Keratinocyte (primary cell): ENCODE data around the gene GPC5. TPM values are rescaled to one million over a fixed set of nuclear protein-coding genes. Genes with fewer than 3 reads are reported as not detected.

Experiments
- DNase-seq: peaks from one replicate; pipeline ENCODE4 v3.0.0-alpha.2; 2011; ENCODE audit warnings: low read depth, missing footprints, low spot score
- FAIRE-seq: peaks from 2 replicates; lab custom pipeline; 2011; peaks lifted over from hg19 to GRCh38; lab: Jason Lieb, UNC
- H2AFZ ChIP-seq: 2 replicates; pipeline ENCODE4 v1.6.0; 2012; ENCODE audit warnings: low read length, control low read depth, inconsistent platforms; ENCODE audit not compliant: control insufficient read depth
- H3K27ac ChIP-seq: 2 replicates; pipeline ENCODE4 v1.5.1; 2011; ENCODE audit warnings: low read length; ENCODE audit not compliant: control insufficient read depth, insufficient read depth
- H3K27me3 ChIP-seq: 3 replicates; pipeline ENCODE4 v1.6.0; 2011; ENCODE audit warnings: low read length; ENCODE audit not compliant: control insufficient read depth, insufficient read depth; ENCODE audit errors: extremely low read depth
- H3K36me3 ChIP-seq, 2 experiments: 2 replicates in 1 of 2; 3 replicates in 1 of 2; pipeline ENCODE4 v1.5.1; 2011; ENCODE audit warnings: low read length in 2 of 2, mild to moderate bottlenecking in 1 of 2; ENCODE audit not compliant: control insufficient read depth in 2 of 2, insufficient read depth in 2 of 2; ENCODE audit errors: extremely low read depth in 1 of 2
- H3K4me1 ChIP-seq: 3 replicates; pipeline ENCODE4 v1.5.1; 2011; ENCODE audit warnings: low read length; ENCODE audit not compliant: control insufficient read depth, insufficient read depth; ENCODE audit errors: extremely low read depth
- H3K4me2 ChIP-seq: 3 replicates; pipeline ENCODE4 v1.6.0; 2011; ENCODE audit warnings: low read depth, low read length; ENCODE audit not compliant: control insufficient read depth, insufficient read depth; ENCODE audit errors: extremely low read depth
- H3K4me3 ChIP-seq, 3 experiments: fragments of 200-600 bp in 1 of 3; sonication (generic) in 1 of 3; 2 replicates in 2 of 3; 3 replicates in 1 of 3; pipeline ENCODE4 v1.5.1; 2011 to 2016; ENCODE audit warnings: low read length in 3 of 3, mild to moderate bottlenecking in 3 of 3, control low read depth in 2 of 3, inconsistent platforms in 1 of 3, low read depth in 1 of 3, mixed read lengths in 1 of 3, mixed run types in 1 of 3, moderate library complexity in 1 of 3; ENCODE audit not compliant: control insufficient read depth in 2 of 3, insufficient read depth in 2 of 3; ENCODE audit errors: extremely low read depth in 1 of 3
- H3K79me2 ChIP-seq: 2 replicates; pipeline ENCODE4 v1.6.0; 2012; ENCODE audit warnings: low read length; ENCODE audit not compliant: control insufficient read depth, insufficient read depth
- H3K9ac ChIP-seq: 3 replicates; pipeline ENCODE4 v1.6.0; 2011; ENCODE audit warnings: low read length; ENCODE audit not compliant: control insufficient read depth, insufficient read depth; ENCODE audit errors: extremely low read depth
- H3K9me1 ChIP-seq: 3 replicates; pipeline ENCODE4 v1.6.0; 2011; ENCODE audit warnings: low read length; ENCODE audit not compliant: control insufficient read depth, insufficient read depth; ENCODE audit errors: extremely low read depth
- H3K9me3 ChIP-seq: 2 replicates; pipeline ENCODE4 v1.5.1; 2012; ENCODE audit warnings: low read depth, low read length; ENCODE audit not compliant: control insufficient read depth
- H4K20me1 ChIP-seq: 3 replicates; pipeline ENCODE4 v1.6.0; 2011; ENCODE audit warnings: low read length; ENCODE audit not compliant: control insufficient read depth, insufficient read depth; ENCODE audit errors: extremely low read depth
- CTCF ChIP-seq, 3 experiments: IDR thresholded peaks in 1 of 3; conservative IDR thresholded peaks in 1 of 3; optimal IDR thresholded peaks in 1 of 3; 2 replicates in 2 of 3; 3 replicates in 1 of 3; pipeline versions ENCODE3 to v1.5.1; 2011; ENCODE audit warnings: low read length in 3 of 3, mild to moderate bottlenecking in 3 of 3, moderate library complexity in 2 of 3, control low read depth in 1 of 3, inconsistent platforms in 1 of 3; ENCODE audit not compliant: insufficient read depth in 2 of 3; ENCODE audit errors: extremely low read depth in 1 of 3
- EZH2 ChIP-seq: IDR thresholded peaks from one replicate; pipeline ENCODE4 v1.6.1; 2012; ENCODE audit warnings: inconsistent platforms, mild to moderate bottlenecking, low read length, moderate library complexity
- dilution Hi-C: fragments of 300-500 bp; cut with MboI; formaldehyde crosslinking; loops from one replicate; pipeline ENCODE4 v1.7.0; 2020; ENCODE audit warnings: low sequenced_read_pairs; ENCODE audit not compliant: extremely low pct_ligation_motif_present
- polyA plus RNA-seq, 5 experiments: library from polyadenylated mRNA; depleted of rRNA in 3 of 5; stranded (reverse) in 3 of 5; stranded (forward) in 1 of 5; unstranded in 1 of 5; fragments of >200 nt; gene quantifications; 1 replicate in 1 of 5; 2 replicates in 3 of 5; 3 replicates in 1 of 5; pipeline versions ENCODE4 v1.2.1 to v1.2.3, GENCODE V29; 2011 to 2012; ENCODE audit warnings: missing spikeins in 2 of 5, low read depth in 1 of 5, low replicate concordance in 1 of 5

Gene GPC5
- polyA plus RNA-seq, 1 donor (not counting 4 experiments of a cell fraction or from before 2014, with no cell fraction given) = 0.10 TPM

- Histone ChIP-seq H3K9ac (no peak overlapping the region), H3K36me3 (no peaks in the 10 kb centered on the region), H3K4me3 (no peak overlapping the region), H3K27ac (no peak overlapping the region), H3K4me2 (no peak overlapping the region), H3K9me1 (no peaks in the 10 kb centered on the region), H2AFZ (no peak overlapping the region), H3K79me2 (no peaks in the 10 kb centered on the region), H3K4me1 (no peaks in the 10 kb centered on the region), H3K27me3 (no peaks in the 10 kb centered on the region), H4K20me1 (no peaks in the 10 kb centered on the region), H3K9me3 (no peaks in the 10 kb centered on the region)
- TF ChIP-seq EZH2 (no peak), CTCF (optimal IDR thresholded peaks at IDR 0.05 in 1 of 3, IDR thresholded peaks at IDR 0.05 in 1 of 3, conservative IDR thresholded peaks at IDR 0.05 in 1 of 3; ENCODE audit: extremely low read depth in 1 of 3, insufficient read depth in 2 of 3, low read length in 3 of 3) (no peak)
- dilution Hi-C loops = no loop called here
- DNase-seq = no peak
- FAIRE-seq = no peak
These were observed 299.9 kb downstream of the GPC5 start for GRCh38 chr13:91698308-91698707.

DNA sequence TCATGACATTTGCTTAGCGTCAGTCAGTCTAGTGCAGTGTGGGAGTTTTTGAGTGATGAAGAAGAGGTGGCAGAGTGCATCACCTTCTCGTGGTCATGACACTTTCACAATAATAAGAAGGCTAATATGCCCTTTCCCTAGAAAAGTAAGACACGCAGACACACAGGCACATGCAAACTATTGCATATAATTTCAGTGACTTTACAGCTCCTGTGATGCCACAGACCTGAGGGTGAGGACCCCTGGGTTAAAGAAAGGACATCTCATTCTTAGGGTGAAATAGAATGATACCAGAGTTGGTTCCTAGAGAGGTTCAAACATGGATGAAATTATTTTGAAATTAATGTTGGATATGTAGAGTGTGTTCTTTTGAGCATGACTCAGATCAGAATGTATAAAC is 300.3 kb downstream of the GPC5 start:
- TF ChIP-seq CTCF (optimal IDR thresholded peaks at IDR 0.05 in 1 of 3, IDR thresholded peaks at IDR 0.05 in 1 of 3, conservative IDR thresholded peaks at IDR 0.05 in 1 of 3; ENCODE audit: extremely low read depth in 1 of 3, insufficient read depth in 2 of 3, low read length in 3 of 3) (no peak), EZH2 (no peak)
- Histone ChIP-seq H2AFZ (no peak overlapping the region), H3K36me3 (no peaks in the 10 kb centered on the region), H3K4me3 (no peak overlapping the region), H3K4me1 (no peaks in the 10 kb centered on the region), H3K27me3 (no peaks in the 10 kb centered on the region), H3K27ac (no peak overlapping the region), H3K4me2 (no peak overlapping the region), H4K20me1 (no peaks in the 10 kb centered on the region), H3K79me2 (no peaks in the 10 kb centered on the region), H3K9me1 (no peaks in the 10 kb centered on the region), H3K9ac (no peak overlapping the region), H3K9me3 (no peaks in the 10 kb centered on the region)
- DNase-seq (no peak), FAIRE-seq (no peak)
- dilution Hi-C loops = no loop called here
